HCT116 (cell line): ENCODE measurements around the gene ROBO1. TPM values are rescaled to one million over a fixed set of nuclear protein-coding genes. Genes with fewer than 3 reads are reported as not detected.

Source experiments
- ATAC-seq: fragments of 200-7000 bp; cut with Tn5 transposase; 2 replicates; pipeline ENCODE4 v1.9.1; 2020; ENCODE audit warnings: mild to moderate bottlenecking, moderate library complexity
- BruUV-seq: library from RNA; stranded (reverse); fragments of 400-500 nt; replicated peaks from 2 replicates; lab custom pipeline; 2021; lab: Mats Ljungman, UMichigan
- CTCF ChIA-PET: fragments of 300-600 bp; sonication (Branson Sonifier 250); formaldehyde crosslinking; loops from one replicate; lab custom pipeline; 2021; ENCODE audit warnings: antibody characterized with exemption; lab: Charles Lee
- POLR2A ChIA-PET: fragments of 300-600, 350-600 bp; sonication (Branson Sonifier 250); formaldehyde crosslinking; loops from one replicate; lab custom pipeline; 2021; ENCODE audit warnings: antibody characterized with exemption; lab: Charles Lee
- RAD21 ChIA-PET, 2 experiments: fragments of 300-600 bp; sonication (Branson Sonifier 250); formaldehyde crosslinking; loops; one replicate each; lab custom pipeline; 2023; ENCODE audit warnings: low total read pairs in 2 of 2; ENCODE audit not compliant: uncharacterized antibody in 2 of 2, unreplicated experiment in 2 of 2, low non-redundant PET in 1 of 2; lab: Charles Lee
- DNase-seq: peaks from one replicate; pipeline ENCODE4 v3.0.0-alpha.2; 2010; ENCODE audit warnings: low read depth, low spot score
- H2AFZ ChIP-seq: fragments of 200-600 bp; shearing (Covaris generic), sonication (generic); 2 replicates; pipeline ENCODE4 v1.6.1; 2017; ENCODE audit warnings: low read depth, mixed run types, mixed read lengths, antibody characterized with exemption, low read length; ENCODE audit not compliant: poor library complexity, severe bottlenecking
- H3K27ac ChIP-seq: 2 replicates; pipeline ENCODE4 v1.5.1; 2012; ENCODE audit warnings: low read depth, low read length
- H3K27me3 ChIP-seq: fragments of 200-600 bp; sonication (generic); 2 replicates; pipeline ENCODE4 v1.6.1; 2016; ENCODE audit warnings: mixed run types, low read length, mixed read lengths; ENCODE audit not compliant: insufficient read depth
- H3K36me3 ChIP-seq, 2 experiments: fragments of 200-500 bp in 1 of 2; fragments of 200-600 bp in 1 of 2; sonication (Bioruptor generic) in 1 of 2; sonication (generic) in 1 of 2; 2 replicates each; pipeline versions ENCODE4 v1.5.1 to v1.6.1; 2014 to 2016; ENCODE audit warnings: low read length in 2 of 2, inconsistent platforms in 1 of 2, mixed read lengths in 1 of 2, mixed run types in 1 of 2; ENCODE audit not compliant: insufficient read depth in 2 of 2, control insufficient read depth in 1 of 2
- H3K4me1 ChIP-seq, 2 experiments: fragments of 200-600 bp in 1 of 2; sonication (generic) in 1 of 2; 2 replicates each; pipeline versions ENCODE4 v1.5.1 to v1.6.1; 2012 to 2017; ENCODE audit warnings: low read length in 2 of 2, inconsistent platforms in 1 of 2, mild to moderate bottlenecking in 1 of 2, mixed read lengths in 1 of 2, mixed run types in 1 of 2, moderate library complexity in 1 of 2; ENCODE audit not compliant: insufficient read depth in 2 of 2, control insufficient read depth in 1 of 2
- H3K4me2 ChIP-seq: fragments of 200-600 bp; sonication (generic); 2 replicates; pipeline ENCODE4 v1.6.1; 2017; ENCODE audit warnings: mixed run types, low read length, mixed read lengths
- H3K4me3 ChIP-seq, 2 experiments: fragments of 200-600 bp in 1 of 2; sonication (generic) in 1 of 2; replicated peaks in 1 of 2; 2 replicates each; pipeline ENCODE4 v1.5.1; 2011 to 2016; ENCODE audit warnings: low read length in 2 of 2, control low read depth in 1 of 2, low read depth in 1 of 2, mild to moderate bottlenecking in 1 of 2, mixed read lengths in 1 of 2, mixed run types in 1 of 2
- H3K79me2 ChIP-seq: fragments of 200-600 bp; sonication (generic); 2 replicates; pipeline ENCODE4 v1.6.1; 2017; ENCODE audit warnings: mild to moderate bottlenecking, mixed run types, low read length, moderate library complexity, mixed read lengths; ENCODE audit not compliant: insufficient read depth
- H3K9ac ChIP-seq: fragments of 200-600 bp; sonication (generic); 2 replicates; pipeline ENCODE4 v1.6.1; 2016; ENCODE audit warnings: low read length, mixed read lengths
- H3K9me2 ChIP-seq: fragments of 200-600 bp; sonication (generic), shearing (Covaris generic); 2 replicates; pipeline ENCODE4 v1.6.1; 2017; ENCODE audit warnings: mixed run types, mild to moderate bottlenecking, moderate library complexity; ENCODE audit not compliant: insufficient read depth
- H3K9me3 ChIP-seq, 2 experiments: fragments of 200-500 bp in 1 of 2; fragments of 200-600 bp in 1 of 2; sonication (Bioruptor generic) in 1 of 2; sonication (generic) in 1 of 2; 2 replicates each; pipeline ENCODE4 v1.6.1; 2014 to 2017; ENCODE audit warnings: low read length in 2 of 2, mixed read lengths in 2 of 2, inconsistent platforms in 1 of 2, low read depth in 1 of 2, mild to moderate bottlenecking in 1 of 2, mixed run types in 1 of 2, moderate library complexity in 1 of 2; ENCODE audit not compliant: control insufficient read depth in 1 of 2, insufficient read depth in 1 of 2
- H4K20me1 ChIP-seq: fragments of 200-600 bp; sonication (generic), shearing (Covaris generic); 2 replicates; pipeline ENCODE4 v1.6.1; 2017; ENCODE audit warnings: mixed run types, mild to moderate bottlenecking, moderate library complexity; ENCODE audit not compliant: insufficient read depth
- CEBPB ChIP-seq: IDR thresholded peaks from 2 replicates; pipeline ENCODE4 v1.6.1; 2012; ENCODE audit warnings: low read depth
- EZH2 ChIP-seq: fragments of 200-600 bp; sonication (generic); IDR thresholded peaks from 2 replicates; pipeline ENCODE4 v1.6.1; 2017; ENCODE audit warnings: antibody characterized with exemption, mixed run types
- SRF ChIP-seq: IDR thresholded peaks from 2 replicates; pipeline ENCODE4 v1.6.1; 2012; ENCODE audit warnings: low read depth
- ZBTB33 ChIP-seq: IDR thresholded peaks from 2 replicates; pipeline ENCODE4 v1.6.1; 2011; ENCODE audit warnings: mild to moderate bottlenecking, low read length, moderate library complexity; ENCODE audit not compliant: insufficient replicate concordance; ENCODE audit errors: extremely low read depth
- ZFX ChIP-seq: fragments of 450-650 bp; IDR thresholded peaks from 2 replicates; pipeline ENCODE4 v1.6.1; 2017
- ZNF274 ChIP-seq: fragments of 200-500 bp; sonication (Bioruptor generic); IDR thresholded peaks from 2 replicates; pipeline ENCODE4 v1.6.1; 2014; ENCODE audit warnings: mild to moderate bottlenecking, low read depth, low read length, inconsistent platforms
- intact Hi-C: fragments of 100-400 bp; cut with micrococcal nuclease; formaldehyde crosslinking; loops from 2 replicates; pipeline ENCODE4 v1.10.0; 2022
- total RNA-seq: library from RNA; stranded (reverse); gene quantifications from one replicate; pipeline ENCODE4 v1.2.1, GENCODE V29; 2021; ENCODE audit not compliant: unreplicated experiment
- TF ChIP-seq, protein P1 (sequence below), 3 experiments: fragments of 200-600 bp in 1 of 3; sonication (generic) in 1 of 3; IDR thresholded peaks in 2 of 3; conservative IDR thresholded peaks in 1 of 3; 2 replicates each; pipeline ENCODE4 v1.5.1; 2012 to 2017; ENCODE audit warnings: low read depth in 2 of 3, low read length in 2 of 3, antibody characterized with exemption in 1 of 3, borderline replicate concordance in 1 of 3, control low read depth in 1 of 3, mild to moderate bottlenecking in 1 of 3, mixed read lengths in 1 of 3, mixed run types in 1 of 3, moderate library complexity in 1 of 3; ENCODE audit not compliant: insufficient read depth in 1 of 3
- TF ChIP-seq, protein P2 (sequence below): IDR thresholded peaks from 2 replicates; pipeline ENCODE4 v1.6.1; 2012

ROBO1 gene
- total RNA-seq, 1 experiment from 2014 or later: 0.27 TPM

- intact Hi-C loops: no loop called here
- Histone ChIP-seq H3K36me3 (no peaks in the 10 kb centered on the region), H3K4me2 (no peak overlapping the region), H3K9me2 (no peaks in the 10 kb centered on the region), H2AFZ (no peak overlapping the region), H3K79me2 (no peaks in the 10 kb centered on the region), H3K4me1 (no peaks in the 10 kb centered on the region), H3K9ac (no peak overlapping the region), H3K4me3 (no peak overlapping the region), H3K27me3 (no peaks in the 10 kb centered on the region), H4K20me1 (no peaks in the 10 kb centered on the region), H3K27ac (no peak overlapping the region), H3K9me3 (peaks cover 0 to 5% of the 10 kb centered on the region in 2 experiments; a peak in 2 of 4 replicates)
- ChIA-PET CTCF (no interaction called here), POLR2A (no interaction called here), RAD21 (no interaction called here)
- no peak for ATAC-seq
- no peak for DNase-seq
- TF ChIP-seq ZBTB33: no peak
- no peak for TF ChIP-seq CEBPB
- TF ChIP-seq, protein P1, sequence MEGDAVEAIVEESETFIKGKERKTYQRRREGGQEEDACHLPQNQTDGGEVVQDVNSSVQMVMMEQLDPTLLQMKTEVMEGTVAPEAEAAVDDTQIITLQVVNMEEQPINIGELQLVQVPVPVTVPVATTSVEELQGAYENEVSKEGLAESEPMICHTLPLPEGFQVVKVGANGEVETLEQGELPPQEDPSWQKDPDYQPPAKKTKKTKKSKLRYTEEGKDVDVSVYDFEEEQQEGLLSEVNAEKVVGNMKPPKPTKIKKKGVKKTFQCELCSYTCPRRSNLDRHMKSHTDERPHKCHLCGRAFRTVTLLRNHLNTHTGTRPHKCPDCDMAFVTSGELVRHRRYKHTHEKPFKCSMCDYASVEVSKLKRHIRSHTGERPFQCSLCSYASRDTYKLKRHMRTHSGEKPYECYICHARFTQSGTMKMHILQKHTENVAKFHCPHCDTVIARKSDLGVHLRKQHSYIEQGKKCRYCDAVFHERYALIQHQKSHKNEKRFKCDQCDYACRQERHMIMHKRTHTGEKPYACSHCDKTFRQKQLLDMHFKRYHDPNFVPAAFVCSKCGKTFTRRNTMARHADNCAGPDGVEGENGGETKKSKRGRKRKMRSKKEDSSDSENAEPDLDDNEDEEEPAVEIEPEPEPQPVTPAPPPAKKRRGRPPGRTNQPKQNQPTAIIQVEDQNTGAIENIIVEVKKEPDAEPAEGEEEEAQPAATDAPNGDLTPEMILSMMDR (IDR thresholded peaks at IDR 0.05 in 2 of 3, conservative IDR thresholded peaks at IDR 0.05 in 1 of 3; ENCODE audit: borderline replicate concordance in 1 of 3, insufficient read depth in 1 of 3, low read depth in 2 of 3, low read length in 2 of 3): no peak
- no peak for TF ChIP-seq ZNF274
- no peak for TF ChIP-seq EZH2
- no peak for TF ChIP-seq ZFX
- TF ChIP-seq, protein P2, sequence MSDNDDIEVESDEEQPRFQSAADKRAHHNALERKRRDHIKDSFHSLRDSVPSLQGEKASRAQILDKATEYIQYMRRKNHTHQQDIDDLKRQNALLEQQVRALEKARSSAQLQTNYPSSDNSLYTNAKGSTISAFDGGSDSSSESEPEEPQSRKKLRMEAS: no peak
- no peak for TF ChIP-seq SRF
- no TSS peak for BruUV-seq
These were observed 827.2 kb downstream of the ROBO1 start for GRCh38 chr3:78940626-78941025.
